HUES6 (cell line): ENCODE results near the gene C4orf50.

Experiments
- H3K27ac ChIP-seq: 2 replicates; pipeline ENCODE4 v1.7.0; 2013; ENCODE audit warnings: low read depth, mild to moderate bottlenecking, low read length, inconsistent platforms
- H3K27me3 ChIP-seq: 2 replicates; pipeline ENCODE4 v1.6.1; 2013; ENCODE audit warnings: low read length; ENCODE audit not compliant: control insufficient read depth, insufficient read depth
- H3K36me3 ChIP-seq: 2 replicates; pipeline ENCODE4 v1.6.1; 2013; ENCODE audit warnings: low read length; ENCODE audit not compliant: control insufficient read depth, insufficient read depth
- H3K4me1 ChIP-seq: 2 replicates; pipeline ENCODE4 v1.6.1; 2013; ENCODE audit warnings: low read length; ENCODE audit not compliant: control insufficient read depth, insufficient read depth
- H3K4me3 ChIP-seq: 2 replicates; pipeline ENCODE4 v1.5.1; 2013; ENCODE audit warnings: low read depth, low read length
- H3K9ac ChIP-seq: one replicate; pipeline ENCODE4 v1.6.1; 2013; ENCODE audit warnings: mild to moderate bottlenecking, low read length
- H3K9me3 ChIP-seq: 2 replicates; pipeline ENCODE4 v1.6.1; 2013; ENCODE audit warnings: low read depth, low read length; ENCODE audit not compliant: control insufficient read depth, insufficient read depth

The C4orf50 gene

DNA sequence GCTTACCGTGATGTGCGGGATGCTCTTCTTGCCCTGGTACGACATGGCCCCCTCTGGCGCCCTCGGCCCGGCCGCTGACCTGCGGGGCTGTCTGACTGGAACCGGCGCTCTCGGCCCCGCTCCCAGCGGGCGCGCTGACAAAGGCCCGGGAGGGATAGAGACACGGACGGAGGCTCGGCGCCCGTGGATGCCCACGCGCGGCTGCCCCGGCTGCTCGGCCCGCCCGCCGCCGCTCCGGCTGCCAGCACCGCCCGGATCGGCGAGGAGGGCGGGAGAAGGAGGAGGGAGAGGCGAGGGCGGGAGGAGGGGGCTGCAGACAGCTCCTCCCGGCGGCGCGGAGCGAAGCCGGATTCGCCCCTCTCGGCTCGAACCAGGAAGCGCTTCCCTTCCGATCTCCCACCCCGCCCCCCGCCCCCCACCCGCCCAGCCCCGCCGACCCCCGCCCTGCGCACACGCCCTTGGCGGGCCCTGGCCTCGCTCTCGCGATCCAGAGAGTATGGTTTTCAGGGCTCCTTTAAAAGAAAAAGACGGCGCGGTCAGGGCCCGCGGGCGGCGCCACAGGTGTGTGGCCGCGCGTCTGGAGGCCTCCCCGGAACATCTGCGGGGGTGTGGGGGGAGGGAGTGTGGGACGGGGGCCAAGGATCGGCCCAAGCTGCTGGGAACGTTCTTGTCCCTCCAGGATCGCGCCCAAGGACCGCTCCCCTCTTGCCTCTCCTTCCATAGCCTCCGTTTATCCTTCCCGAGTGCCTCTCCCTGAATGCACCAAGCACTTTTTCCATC, 129.8 kb downstream of the C4orf50 start:
- H3K4me1 ChIP-seq, result peaks cover 34% of the 10 kb centered on the region

DNA sequence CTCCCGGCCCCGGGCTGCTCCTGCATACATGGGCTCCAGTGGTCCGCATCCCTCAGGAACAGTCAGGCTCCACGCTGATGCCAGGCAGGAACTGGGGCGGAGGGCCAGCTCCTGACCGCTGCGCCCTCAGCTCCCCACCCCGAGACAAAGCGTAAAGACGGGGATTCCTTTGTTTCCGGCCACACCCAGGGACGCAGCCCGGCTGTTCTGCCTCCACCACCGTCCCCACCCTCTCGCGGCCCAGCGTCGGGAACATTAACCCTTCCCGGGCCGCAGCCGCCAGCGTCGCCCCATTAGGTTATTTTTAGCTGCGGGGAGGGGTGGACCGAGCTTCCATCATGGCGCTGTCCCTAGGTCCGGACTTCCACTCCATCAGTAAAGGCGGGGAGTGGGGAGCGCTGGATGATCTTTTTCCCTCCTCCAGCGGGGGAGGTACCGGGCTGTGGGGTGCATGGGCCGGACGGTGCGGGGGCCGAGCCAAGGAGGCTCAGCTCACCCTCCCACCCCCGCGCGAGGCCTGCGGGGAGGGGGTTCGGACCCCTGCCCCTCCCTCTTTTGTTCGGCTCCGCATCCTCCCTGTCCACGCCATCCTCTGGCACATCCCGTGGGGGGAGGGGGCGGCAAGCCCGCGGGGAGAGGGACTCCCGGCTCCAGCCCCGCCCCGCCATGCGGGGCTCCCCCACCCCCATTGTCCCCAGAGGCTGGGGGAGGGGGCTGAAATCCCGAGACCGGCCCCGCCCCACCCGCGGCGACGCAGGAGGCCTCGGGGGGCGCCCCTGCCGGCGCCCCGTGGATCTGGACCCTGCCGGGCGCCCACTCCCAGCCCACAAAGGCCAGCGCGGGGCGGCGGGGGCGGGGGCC, 130.6 kb downstream of the C4orf50 start:
- H3K36me3 ChIP-seq, result no peaks in the 10 kb centered on the region
- peak overlapping the region; percentile 75 for H3K4me3 ChIP-seq
- no peaks in the 10 kb centered on the region for H3K9me3 ChIP-seq
- no peak overlapping the region; the same call in 1 of the 2 replicates for H3K27ac ChIP-seq
- peaks cover 41% of the 10 kb centered on the region for H3K27me3 ChIP-seq
- H3K4me1 ChIP-seq, result peaks cover 31% of the 10 kb centered on the region
- peak overlapping the region; percentile 74 for H3K9ac ChIP-seq

More for the DNA sequence above, 129.8 kb downstream of the C4orf50 start:
- Histone ChIP-seq H3K27me3 (peaks cover 47% of the 10 kb centered on the region), H3K36me3 (no peaks in the 10 kb centered on the region), H3K9me3 (no peaks in the 10 kb centered on the region), H3K27ac (no peak overlapping the region; the same call in 1 of the 2 replicates), H3K4me3 (peak overlapping the region; percentile 75), H3K9ac (peak overlapping the region; percentile 70)

DNA sequence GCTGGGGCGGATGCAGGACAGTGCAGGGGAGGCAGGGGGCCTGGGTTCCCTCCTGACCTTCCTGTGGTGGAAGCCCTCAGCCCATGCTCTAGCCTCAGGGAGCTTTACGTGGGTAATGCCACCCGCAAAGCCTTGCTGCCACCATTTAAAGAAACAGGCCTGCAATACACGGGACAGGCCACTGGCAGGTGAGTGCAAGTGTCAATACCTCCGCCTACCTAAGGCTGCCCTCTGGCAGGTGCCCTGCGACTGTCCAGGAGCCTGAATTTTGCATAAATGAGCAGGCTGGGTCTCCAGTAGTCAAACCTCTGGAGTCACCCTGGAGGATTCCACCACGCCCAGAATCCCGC, 131.2 kb downstream of the C4orf50 start:
- Histone ChIP-seq H3K27me3 (peaks cover 35% of the 10 kb centered on the region), H3K9me3 (no peaks in the 10 kb centered on the region), H3K4me3 (peak overlapping the region; percentile 75), H3K4me1 (peaks cover 31% of the 10 kb centered on the region), H3K27ac (no peak overlapping the region), H3K9ac (peak overlapping the region; percentile 74), H3K36me3 (no peaks in the 10 kb centered on the region)

DNA sequence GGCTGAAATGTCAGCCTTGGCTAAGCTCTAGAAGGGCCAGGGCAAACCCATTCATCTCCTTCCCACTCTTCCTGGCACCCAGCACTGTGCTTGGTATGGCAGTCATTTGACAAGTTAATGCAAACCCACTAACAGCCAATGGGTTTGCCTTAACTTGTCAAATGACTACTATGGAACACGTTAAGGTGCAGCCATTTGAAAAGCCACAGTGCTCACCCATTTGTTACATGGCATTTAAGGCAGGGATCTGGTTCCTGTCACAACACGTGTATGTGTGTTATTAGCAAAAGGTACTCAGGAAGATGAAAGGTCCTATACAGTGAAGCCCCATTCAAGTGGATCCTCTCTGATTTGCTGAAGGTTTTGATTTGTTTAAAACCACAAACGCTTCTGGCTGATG, 132.5 kb downstream of the C4orf50 start:
- H3K4me3 ChIP-seq, result no peak overlapping the region
- no peaks in the 10 kb centered on the region for H3K36me3 ChIP-seq
- H3K9ac ChIP-seq, result no peak overlapping the region
- H3K27ac ChIP-seq, result no peak overlapping the region
- no peaks in the 10 kb centered on the region for H3K9me3 ChIP-seq
- H3K4me1 ChIP-seq, result peaks cover 24% of the 10 kb centered on the region
- peaks cover 22% of the 10 kb centered on the region for H3K27me3 ChIP-seq

DNA sequence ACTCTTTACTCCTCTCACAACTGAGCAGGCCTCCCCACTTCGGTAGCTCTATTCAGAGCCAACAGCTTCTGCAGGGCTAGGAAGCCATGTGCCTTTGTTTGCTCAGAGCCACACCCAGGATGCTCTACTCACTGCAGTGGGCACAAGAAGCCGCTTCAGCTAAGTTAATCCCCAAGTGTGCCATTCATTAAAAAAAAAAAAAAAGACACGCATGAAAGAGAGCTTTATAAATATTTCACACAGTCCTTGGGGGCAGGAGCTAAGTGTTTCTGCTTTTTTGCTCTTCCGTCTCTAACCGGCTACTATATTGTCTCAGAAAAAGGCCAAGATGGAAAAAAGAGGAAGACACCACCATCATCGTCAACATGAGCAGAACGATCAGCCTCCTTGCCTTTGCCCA, 133.4 kb downstream of the C4orf50 start:
- Histone ChIP-seq H3K36me3 (no peaks in the 10 kb centered on the region), H3K9me3 (no peaks in the 10 kb centered on the region), H3K4me1 (peaks cover 19% of the 10 kb centered on the region), H3K9ac (no peak overlapping the region), H3K27me3 (peaks cover 16% of the 10 kb centered on the region), H3K27ac (no peak overlapping the region), H3K4me3 (no peak overlapping the region)

DNA sequence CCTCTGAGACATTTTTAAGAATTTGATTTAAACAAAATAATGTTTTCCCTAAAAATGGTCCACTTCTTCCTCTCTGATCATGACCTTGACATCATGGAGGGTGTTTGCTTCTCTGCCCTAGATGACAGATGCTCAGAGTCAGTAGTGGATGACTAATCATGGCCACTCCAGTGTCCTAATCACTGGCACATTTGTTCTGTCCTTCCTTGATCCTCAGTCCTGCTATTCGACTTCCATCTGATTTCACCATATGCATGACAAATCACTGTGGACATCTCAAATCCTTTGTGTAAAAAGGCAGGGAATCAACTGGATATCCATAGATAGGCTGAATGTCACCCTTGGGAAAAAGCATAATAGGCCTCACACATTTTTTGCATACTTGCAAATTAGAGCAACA, 134.3 kb downstream of the C4orf50 start:
- H3K27ac ChIP-seq, result no peak overlapping the region
- no peak overlapping the region for H3K4me3 ChIP-seq
- H3K9ac ChIP-seq, result no peak overlapping the region
- no peaks in the 10 kb centered on the region for H3K36me3 ChIP-seq
- no peaks in the 10 kb centered on the region for H3K9me3 ChIP-seq
- peaks cover 7% of the 10 kb centered on the region for H3K27me3 ChIP-seq
- peaks cover 10% of the 10 kb centered on the region for H3K4me1 ChIP-seq

DNA sequence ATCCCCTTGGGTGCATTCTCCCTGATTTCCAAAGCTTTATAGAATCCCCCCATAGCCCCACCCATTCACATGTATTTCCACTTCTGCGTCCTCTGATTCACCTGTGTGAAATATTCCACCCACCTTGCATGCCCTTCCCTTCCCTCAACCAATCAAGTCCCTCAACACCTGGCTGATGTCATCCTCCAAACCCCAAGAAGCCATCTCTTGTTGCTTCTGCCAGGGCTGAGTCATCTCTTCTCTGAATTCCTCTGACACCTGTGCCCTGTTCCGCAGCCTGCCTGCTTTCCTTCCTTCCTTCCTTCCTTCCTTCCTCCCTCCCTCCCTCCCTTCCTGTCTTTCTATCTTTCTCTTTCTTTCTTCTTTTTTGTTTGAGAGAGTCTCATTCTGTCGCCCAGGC, 135.3 kb downstream of the C4orf50 start:
- 0 out of 2 replicates have a peak, but pooled peaks cover 5% of the 10 kb centered on the region for H3K27me3 ChIP-seq
- H3K4me1 ChIP-seq, result peaks cover 8% of the 10 kb centered on the region
- H3K36me3 ChIP-seq, result no peaks in the 10 kb centered on the region
- no peak overlapping the region for H3K4me3 ChIP-seq
- no peak overlapping the region for H3K9ac ChIP-seq
- no peaks in the 10 kb centered on the region for H3K9me3 ChIP-seq
- no peak overlapping the region for H3K27ac ChIP-seq

DNA sequence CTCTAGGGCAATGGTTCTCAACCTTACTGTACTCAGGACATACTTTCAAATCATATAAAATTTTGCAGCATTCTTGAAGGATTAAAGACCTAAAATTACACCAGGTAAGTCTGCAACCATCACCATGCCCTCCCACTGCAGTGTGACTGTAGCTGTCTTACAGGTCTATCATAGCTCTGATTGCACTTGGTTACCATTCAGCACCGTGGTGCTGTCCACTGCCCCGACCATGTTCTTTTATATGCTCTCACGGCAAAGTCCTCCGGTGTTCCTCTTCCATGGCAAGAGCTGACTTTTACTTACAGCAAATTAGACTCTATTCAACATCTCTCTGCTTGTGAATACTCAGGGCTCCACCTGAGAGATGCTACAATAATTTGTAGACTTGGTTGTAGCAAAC, 136.9 kb downstream of the C4orf50 start:
- no peaks in the 10 kb centered on the region for H3K36me3 ChIP-seq
- no peak overlapping the region for H3K9ac ChIP-seq
- no peaks in the 10 kb centered on the region for H3K27me3 ChIP-seq
- no peaks in the 10 kb centered on the region; the same call in 1 of the 2 replicates for H3K4me1 ChIP-seq
- H3K4me3 ChIP-seq, result no peak overlapping the region
- H3K27ac ChIP-seq, result no peak overlapping the region
- H3K9me3 ChIP-seq, result no peaks in the 10 kb centered on the region

DNA sequence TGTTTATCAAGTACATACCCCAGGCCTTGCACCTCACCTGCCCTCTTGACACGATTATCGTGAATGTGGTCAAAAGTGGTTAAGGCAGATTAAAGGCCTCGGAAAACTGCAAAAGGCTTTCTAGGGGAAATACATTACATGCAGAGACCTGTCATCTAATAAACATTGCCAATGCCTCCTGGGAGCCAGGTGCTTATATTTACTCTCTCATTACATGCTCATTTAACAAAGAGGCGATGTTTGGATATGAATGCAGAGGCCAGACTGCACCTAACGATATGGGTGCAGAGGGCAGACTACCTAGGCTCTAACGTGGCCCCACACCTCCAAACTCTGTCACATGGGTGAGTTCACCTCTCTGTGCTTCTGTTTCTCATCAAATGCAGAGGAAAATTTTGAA, 139.9 kb downstream of the C4orf50 start:
- H3K27me3 ChIP-seq, result no peaks in the 10 kb centered on the region
- 0 out of 2 replicates have a peak, but pooled peaks cover 2% of the 10 kb centered on the region for H3K36me3 ChIP-seq
- H3K9ac ChIP-seq, result no peak overlapping the region
- H3K27ac ChIP-seq, result no peak overlapping the region
- no peak overlapping the region for H3K4me3 ChIP-seq
- H3K9me3 ChIP-seq, result no peaks in the 10 kb centered on the region
- H3K4me1 ChIP-seq, result peaks cover 7% of the 10 kb centered on the region

DNA sequence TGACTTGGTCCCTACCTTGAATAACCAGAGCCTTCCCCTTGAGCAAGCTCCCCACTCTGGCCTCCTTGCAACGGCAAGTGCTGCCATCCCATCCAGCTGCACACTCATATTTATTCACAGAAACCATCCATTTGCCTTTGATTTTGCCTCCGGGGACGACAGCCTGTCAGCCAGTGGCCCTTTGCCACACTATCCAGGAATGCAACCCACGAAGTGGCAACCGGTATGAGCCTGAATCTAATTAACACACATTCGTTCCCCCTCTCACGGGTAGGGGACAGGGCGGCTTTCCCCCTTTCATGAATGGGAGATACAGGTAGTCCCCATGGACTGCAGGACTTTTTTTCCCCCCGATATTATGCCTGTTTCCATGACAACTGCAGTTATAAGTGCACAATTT, 140.8 kb downstream of the C4orf50 start:
- H3K4me1 ChIP-seq, result peaks cover 7% of the 10 kb centered on the region
- H3K4me3 ChIP-seq, result no peak overlapping the region
- H3K27ac ChIP-seq, result no peak overlapping the region
- H3K27me3 ChIP-seq, result no peaks in the 10 kb centered on the region
- peaks cover 4% of the 10 kb centered on the region; the same call in 1 of the 2 replicates for H3K9me3 ChIP-seq
- H3K36me3 ChIP-seq, result 0 out of 2 replicates have a peak, but pooled peaks cover 2% of the 10 kb centered on the region
- H3K9ac ChIP-seq, result no peak overlapping the region
